HEK293T (cell line): ENCODE data around the gene KCNJ4.

Experiments
- BHLHE40 ChIP-seq: fragments of 450-650 bp; IDR thresholded peaks from 2 replicates; pipeline ENCODE4 v1.6.1; 2016; ENCODE audit warnings: mild to moderate bottlenecking, moderate library complexity, borderline replicate concordance
- ELF4 ChIP-seq: fragments of 450-650 bp; IDR thresholded peaks from 2 replicates; pipeline ENCODE4 v1.6.1; 2017; ENCODE audit warnings: antibody characterized with exemption
- FOXA1 ChIP-seq: fragments of 450-650 bp; IDR thresholded peaks from 2 replicates; pipeline ENCODE4 v1.6.1; 2016; ENCODE audit warnings: mild to moderate bottlenecking
- FOXK2 ChIP-seq: fragments of 450-650 bp; IDR thresholded peaks from 2 replicates; pipeline ENCODE4 v1.6.1; 2016; ENCODE audit warnings: mild to moderate bottlenecking
- HDGF ChIP-seq: fragments of 450-650 bp; IDR thresholded peaks from 2 replicates; pipeline ENCODE4 v1.6.1; 2017; ENCODE audit warnings: antibody characterized with exemption, borderline replicate concordance
- PKNOX1 ChIP-seq: fragments of 450-650 bp; IDR thresholded peaks from 2 replicates; pipeline ENCODE4 v1.6.1; 2016

DNA sequence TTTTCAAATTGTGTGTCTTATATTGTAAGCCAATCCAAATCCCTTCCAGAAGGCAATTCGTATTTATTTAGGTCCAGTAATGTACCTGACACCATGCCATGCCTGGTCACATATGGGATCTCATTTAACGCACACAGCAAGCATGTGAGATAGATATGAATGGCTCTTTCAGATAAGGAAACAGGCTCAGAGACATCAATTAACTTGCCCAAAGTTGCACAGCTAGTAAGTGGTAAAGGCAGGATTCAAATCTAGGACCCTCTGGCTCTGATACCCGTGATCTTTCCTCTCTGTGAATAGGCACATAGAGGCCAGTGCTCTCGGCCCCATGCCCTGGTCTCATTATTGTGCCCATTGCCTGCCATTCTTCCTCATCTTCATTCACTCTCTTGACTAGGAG is 34.3 kb downstream of the KCNJ4 start:
- TF ChIP-seq FOXA1 (no peak), PKNOX1 (no peak), FOXK2 (no peak), HDGF (no peak), ELF4 (no peak), BHLHE40 (no peak)
